Upper lobe of left lung (tissue), 4 donors: ENCODE data around the gene B4GALNT3.

Experiments used
- CTCF ChIP-seq, 6 experiments: fragments of 450-650 bp in 4 of 6; fragments of 200-600 bp in 2 of 6; sonication (generic) in 2 of 6; IDR thresholded peaks; one replicate each; pipeline ENCODE4 v1.5.1; 2016 to 2019; ENCODE audit warnings: antibody characterized with exemption in 6 of 6
- EP300 ChIP-seq, 4 donors: sonication (generic); formaldehyde crosslinking; IDR thresholded peaks; one replicate each; pipeline ENCODE4 v1.5.1; 2017; ENCODE audit warnings: antibody characterized with exemption in 4 of 4, control low read depth in 2 of 4
- POLR2A ChIP-seq, 4 donors: fragments of 450-650 bp; IDR thresholded peaks; one replicate each; pipeline ENCODE4 v1.5.1; 2016 to 2017; ENCODE audit warnings: antibody characterized with exemption in 4 of 4, mild to moderate bottlenecking in 2 of 4

GRCh38 chr12:536751-537245, 77.1 kb downstream of the B4GALNT3 start:
- TF ChIP-seq CTCF (IDR thresholded peaks at IDR 0.05) = no peak
- TF ChIP-seq EP300 (IDR thresholded peaks at IDR 0.05) = no peak
- no peak for TF ChIP-seq POLR2A (IDR thresholded peaks at IDR 0.05)
